Ishikawa (cell line): ENCODE data around the gene SRCIN1.

ENCODE experiments used
- CEBPB ChIP-seq: IDR thresholded peaks from 2 replicates; pipeline ENCODE4 v1.6.1; 2012
- EP300 ChIP-seq: IDR thresholded peaks from 2 replicates; pipeline ENCODE4 v1.6.1; 2012; ENCODE audit warnings: borderline replicate concordance
- RAD21 ChIP-seq: IDR thresholded peaks from 2 replicates; pipeline ENCODE4 v1.6.1; 2012; ENCODE audit warnings: low read depth
- TAF1 ChIP-seq: IDR thresholded peaks from 2 replicates; pipeline ENCODE4 v1.6.1; 2012; ENCODE audit warnings: low read depth, mild to moderate bottlenecking
- TEAD4 ChIP-seq: IDR thresholded peaks from 2 replicates; pipeline ENCODE4 v1.6.1; 2012
- YY1 ChIP-seq: IDR thresholded peaks from 2 replicates; pipeline ENCODE4 v1.6.1; 2012; ENCODE audit warnings: low read depth

DNA sequence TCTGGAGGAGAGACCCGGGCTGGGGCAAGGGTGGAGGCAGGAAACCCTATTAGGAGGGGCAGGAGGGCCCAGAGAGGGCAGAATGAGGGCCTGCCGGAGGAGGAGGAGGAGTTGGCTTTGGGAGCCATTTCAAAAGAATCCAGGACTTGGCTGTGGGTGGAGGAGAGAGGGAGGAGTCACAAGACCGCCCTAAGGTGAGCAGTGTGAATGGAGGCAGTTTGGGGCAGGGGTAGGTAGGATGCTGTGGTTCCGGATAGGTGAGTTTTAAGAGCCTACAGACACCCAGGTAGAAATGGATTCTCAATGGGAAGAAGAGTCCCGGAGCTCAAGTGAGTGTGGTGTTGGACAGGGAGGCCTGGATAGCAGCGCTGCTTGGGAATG lies 97.2 kb downstream of the SRCIN1 start:
- TF ChIP-seq TAF1, result no peak
- no peak for TF ChIP-seq EP300
- TF ChIP-seq CEBPB, result no peak
- TF ChIP-seq YY1, result no peak
- TF ChIP-seq RAD21, result no peak
- TF ChIP-seq TEAD4, result no peak
